Kidney capillary endothelial cell (primary cell): ENCODE data around the gene NAT8L.

Source experiments
- DNase-seq: peaks from one replicate; pipeline ENCODE4 v3.0.0-alpha.2; 2018; ENCODE audit warnings: low spot score

Gene NAT8L

DNA sequence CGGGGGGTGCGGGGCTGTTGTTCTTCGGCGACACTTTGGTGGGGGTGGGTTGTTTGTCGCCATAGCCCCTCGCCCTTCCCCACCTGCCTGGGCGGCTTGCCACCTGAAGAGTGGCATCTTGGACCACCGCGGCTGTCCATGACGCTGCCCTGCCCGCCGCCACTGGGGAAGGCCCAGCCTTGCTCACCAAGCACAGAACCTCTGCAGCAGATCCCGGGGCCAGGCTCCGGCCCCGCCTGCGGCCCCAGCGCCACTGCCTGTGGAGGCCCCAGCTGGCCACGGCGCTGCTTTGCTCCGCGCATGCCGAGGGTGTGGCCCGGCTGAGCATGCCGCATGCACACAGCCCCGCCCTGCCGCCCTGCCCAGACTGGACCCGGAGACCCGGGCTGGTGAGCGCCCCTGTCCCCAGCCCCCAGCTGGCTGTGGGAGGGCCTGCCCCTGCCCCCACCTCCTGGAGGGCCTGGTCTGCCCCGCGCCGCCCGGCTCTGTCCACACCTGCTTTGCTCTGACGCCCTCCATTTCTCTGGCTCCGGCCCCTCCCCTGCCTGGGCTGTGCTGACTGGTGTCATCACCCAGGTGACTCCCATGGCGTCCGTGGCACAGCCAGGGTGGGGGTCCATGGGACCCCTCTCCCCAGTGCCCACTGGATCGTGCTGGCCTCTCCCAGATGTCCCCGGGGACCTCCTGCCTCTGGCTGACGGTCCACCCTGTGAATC is 5.3 kb downstream of the NAT8L start:
- no peak for DNase-seq

DNA sequence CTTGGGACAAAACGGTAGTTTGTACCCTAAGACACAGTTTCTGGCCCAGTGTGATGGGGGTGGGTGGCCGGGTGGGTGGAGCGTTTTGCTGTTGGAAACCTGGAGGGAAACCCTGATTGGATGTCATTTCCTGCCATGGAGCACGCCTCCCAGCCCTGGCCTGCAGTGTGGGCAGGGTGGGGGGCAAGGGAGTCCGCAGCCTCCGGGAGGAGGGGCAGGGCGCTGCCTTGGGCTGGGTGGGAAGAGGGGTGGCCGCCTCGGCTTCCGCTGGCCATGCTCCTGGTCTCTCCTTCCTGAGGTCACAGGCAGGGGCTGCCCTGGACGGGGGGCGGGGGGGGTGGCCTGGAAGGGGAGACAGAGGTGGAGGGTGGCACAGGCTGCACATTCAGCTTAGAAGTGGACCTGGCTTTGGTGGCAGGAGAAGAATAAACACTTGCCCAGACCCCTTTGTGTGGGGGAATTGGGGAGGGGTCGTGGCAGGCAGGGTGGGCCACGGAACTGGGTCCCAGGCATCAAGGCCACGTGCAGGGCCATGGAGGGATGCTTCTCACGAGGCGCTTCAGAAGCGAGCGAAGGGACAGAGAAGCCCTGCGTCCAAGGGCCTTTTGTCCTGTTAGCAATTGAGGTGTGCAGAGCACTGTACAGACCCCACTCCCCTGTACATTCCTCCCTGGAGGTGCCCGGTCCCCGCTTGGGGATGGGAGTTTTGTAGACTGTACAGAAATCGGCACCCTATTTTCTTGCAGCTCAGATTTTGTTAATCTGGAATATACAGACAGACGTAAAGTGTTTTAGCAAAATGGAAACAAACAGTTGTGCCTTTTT is 6.2 kb downstream of the NAT8L start:
- no peak for DNase-seq

DNA sequence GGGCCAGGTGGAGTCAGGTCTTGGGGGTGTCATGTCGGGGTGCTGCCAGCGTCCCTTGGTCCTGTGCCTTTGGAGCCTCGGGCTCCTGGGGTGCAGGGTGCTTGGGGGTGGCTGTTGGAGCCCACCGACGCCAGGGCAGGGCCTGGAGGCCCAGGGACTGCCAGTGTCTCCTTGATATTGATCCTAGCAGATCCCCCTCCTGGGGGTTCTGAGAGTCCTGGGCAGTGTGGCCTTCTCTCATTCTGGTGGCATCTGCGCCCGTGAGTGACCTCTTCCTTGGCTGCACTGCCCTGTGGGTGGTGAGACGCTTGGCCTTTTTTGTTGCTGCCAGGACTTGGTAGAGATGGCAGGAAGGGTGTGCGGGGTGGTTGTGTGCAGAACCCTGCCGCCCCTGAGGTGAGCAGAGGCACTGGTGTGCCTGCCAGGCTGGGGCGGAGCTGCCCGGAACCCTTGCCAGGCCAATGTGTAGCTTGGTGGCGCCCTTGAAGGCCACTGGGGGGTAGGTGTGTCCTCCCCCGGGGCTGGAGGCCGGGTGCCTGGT is 7.0 kb downstream of the NAT8L start:
- DNase-seq: no peak

DNA sequence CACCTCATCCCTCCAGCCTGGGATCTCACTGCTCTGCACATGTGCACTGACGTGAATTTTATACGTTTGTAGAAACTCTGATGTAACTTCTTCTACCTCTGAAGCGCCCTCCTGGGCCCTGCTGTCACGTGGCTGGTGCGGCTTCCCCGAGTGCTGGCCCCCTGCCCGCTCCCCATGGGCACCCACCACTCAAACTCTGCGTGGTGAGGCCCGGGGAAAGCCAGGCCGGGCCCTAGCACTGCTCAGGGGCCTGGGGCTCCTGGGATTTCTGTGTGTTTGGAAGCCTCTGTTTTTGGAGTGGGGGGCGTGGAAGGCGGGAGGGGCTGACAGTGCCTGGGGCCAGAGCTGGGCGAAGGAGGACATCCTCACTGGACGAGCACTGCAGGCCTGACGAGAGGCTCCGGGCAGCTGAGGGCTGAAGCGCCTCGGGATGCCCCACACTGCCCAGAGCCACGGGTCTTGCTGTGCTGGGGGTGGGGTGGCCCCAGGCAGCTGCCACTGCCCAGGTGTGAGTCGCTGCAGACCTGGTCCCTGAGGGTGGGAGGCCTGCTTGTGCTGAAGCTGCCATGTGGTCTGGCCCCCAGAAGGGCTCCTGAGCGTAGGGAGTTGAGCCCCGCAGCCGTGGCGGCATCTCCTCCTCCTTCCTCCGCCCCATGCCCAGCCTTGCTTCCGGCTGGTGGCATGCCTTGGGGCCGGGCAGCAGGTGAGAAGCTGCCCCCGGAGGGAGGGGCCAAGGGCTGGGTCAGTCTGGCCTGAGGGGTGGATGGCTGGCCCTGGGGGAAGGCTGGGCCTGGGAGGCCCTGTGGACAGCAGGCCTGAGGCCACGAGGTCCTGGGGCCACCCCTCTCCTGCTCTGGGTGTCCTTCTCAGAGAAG is 7.7 kb downstream of the NAT8L start:
- DNase-seq: no peak

DNA sequence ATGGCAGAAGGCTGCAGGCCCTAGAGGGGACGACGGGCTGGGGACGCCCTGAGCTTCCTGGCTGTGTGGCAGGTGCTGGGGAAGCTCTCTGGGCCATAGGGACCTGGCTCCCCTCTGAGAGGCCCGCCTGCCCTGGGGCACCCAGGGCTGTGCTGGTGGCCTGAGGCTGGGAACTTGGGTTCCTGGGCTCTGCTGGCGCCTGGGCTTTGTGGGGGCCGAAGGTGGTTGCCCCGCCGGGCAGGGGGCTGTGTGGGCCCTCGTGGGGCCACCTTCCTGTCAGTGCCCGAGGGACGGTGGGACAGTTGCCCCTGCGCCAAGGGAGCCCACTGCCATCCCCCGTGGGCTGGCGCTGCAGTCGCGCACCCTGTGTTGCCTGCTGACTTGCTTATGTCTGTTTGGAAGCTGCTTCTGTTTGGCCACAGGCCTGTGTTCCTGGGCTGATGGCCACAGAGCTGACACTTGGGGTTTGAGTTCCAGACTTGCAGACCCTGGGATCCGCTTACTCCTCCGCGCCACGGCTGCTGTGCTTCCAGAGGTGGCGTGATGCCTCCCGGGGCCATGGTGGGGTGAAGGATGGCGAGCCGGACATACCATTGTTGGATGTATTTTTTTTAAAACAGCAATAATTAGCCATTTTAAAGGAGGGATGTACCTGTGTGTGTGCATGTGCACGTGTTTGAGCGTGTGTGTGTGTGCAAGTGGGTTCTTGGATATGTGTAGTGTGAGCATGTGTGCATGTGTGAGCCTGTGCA is 8.5 kb downstream of the NAT8L start:
- no peak for DNase-seq

DNA sequence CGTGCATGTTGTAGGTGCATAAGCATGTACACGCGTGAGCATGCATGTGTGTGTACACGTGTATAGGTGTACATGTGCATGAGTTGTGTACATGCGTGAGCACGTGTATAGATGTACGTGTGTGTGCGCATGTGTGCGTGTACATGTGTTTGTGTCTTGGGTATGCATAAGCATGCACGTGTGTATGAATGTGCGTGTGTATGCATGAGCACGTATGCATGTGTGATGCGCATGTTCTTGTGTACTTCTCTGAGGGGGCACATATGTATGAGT is 9.0 kb downstream of the NAT8L start:
- no peak for DNase-seq

DNA sequence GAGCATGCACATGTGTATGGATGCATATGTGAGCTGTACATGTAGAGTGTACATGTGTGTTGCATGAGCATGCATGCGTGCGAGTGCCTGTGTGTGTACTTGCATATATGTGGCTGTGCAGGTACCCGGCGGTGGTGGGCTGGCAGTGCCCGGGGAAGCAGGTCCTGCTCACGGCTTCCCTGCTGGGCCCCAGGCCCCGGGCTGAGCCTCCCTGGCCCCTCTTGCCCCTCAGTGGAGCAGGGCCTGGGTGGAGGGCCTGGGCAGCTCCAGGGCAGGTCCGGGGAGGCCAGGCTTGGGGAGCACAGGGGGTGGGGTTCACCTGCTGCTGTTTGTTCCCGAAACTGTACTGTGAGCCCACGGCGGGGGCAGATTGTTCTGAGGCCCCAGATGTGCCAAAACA is 9.4 kb downstream of the NAT8L start:
- no peak for DNase-seq

DNA sequence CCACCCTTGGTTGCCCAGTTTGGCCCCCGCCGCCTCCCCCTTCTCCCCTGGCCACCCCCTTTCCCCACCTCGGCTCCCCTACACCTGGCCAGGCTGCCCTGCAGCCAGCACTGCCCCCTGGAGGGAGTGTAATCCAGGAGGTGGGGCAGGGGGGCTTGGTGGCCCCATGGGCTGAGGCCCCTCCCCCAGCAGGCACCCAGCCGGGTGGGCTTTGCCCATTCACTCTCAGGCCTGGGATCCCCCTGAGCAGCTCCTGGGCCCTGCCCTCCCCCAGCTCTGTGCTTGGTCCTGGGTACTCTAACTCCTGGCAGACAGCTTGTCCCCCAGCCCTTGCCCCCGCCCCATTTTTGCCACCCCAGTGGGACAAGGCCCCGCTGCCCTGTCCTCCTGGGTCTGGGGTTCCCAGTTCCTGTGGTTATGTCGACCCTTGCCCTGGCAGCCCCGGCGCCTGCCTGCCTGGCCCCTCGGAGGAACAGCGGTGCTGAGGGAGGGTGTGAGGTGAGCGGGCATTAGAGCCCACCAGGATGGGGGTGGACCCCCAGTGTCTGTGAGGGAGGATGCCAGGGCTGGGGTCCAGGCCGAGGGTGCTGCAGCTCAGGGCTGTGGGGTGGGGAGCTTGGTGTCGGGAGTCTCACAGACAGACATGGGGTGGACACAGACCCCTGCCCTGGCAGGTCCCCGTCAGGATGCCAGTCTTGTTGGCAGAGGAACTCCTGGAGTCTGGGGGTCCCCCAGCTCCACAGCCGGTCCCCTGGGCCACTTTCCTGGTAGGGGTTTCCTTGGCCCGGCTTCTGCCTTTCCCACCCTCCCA is 10.2 kb downstream of the NAT8L start:
- no peak for DNase-seq

DNA sequence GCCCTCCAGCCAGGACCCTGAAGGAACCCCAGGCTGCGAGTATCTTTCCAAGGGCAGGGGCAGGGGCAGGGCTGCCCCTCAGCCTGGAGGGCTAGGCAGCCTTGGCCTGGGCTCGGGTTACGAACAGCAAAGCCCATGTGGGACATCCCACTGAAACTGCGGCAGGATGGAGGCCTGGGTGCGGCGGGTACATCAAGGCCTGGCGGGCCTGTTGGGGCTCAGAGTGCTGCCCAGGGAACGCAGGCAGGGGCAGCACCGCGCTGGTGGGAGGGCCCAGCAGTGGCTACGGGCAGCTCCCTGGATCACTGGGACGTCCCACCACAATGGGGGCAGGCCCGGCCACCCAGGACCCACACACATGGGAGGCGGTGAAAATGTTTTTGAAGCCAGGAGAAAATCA is 10.9 kb downstream of the NAT8L start:
- DNase-seq: no peak

DNA sequence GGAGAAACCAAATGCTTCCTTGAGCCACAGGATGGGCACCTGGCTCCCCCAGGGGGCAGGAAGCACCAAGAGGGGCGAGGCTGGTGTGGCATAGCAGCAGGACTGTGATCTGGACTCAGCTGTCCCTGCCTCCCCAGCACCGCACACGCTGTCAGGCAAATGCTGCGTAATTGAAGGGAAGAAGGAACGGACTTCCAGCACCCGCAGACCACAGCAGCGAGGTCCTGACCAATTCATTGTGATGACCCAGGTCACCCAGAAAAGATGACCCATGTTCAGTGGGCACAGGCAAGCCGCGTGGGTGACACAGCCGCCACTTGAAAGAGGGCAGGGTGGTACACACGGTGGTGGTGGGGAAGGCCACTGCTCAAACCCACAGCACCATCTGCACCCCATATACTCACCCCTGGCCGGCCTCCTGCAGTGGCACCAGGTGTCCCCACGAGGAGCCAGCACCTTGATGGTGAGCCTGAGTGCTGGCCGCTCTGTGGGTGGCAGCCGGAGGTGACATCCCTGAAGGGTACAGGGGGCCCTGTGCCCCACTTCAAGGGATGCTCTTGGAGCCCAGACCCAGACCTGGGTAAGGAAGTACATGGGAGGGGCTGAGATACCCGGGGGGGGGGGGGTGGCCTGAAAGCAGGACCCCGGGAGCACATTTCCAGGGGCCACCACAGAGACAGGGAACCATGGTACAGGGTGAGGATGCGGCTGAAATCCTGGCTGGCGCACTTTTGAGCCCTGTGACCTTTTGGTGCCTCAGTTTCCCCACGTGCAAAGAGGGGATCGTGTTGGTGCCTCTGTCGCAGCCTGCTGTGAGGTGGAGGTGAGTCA is 11.5 kb downstream of the NAT8L start:
- DNase-seq: no peak

DNA sequence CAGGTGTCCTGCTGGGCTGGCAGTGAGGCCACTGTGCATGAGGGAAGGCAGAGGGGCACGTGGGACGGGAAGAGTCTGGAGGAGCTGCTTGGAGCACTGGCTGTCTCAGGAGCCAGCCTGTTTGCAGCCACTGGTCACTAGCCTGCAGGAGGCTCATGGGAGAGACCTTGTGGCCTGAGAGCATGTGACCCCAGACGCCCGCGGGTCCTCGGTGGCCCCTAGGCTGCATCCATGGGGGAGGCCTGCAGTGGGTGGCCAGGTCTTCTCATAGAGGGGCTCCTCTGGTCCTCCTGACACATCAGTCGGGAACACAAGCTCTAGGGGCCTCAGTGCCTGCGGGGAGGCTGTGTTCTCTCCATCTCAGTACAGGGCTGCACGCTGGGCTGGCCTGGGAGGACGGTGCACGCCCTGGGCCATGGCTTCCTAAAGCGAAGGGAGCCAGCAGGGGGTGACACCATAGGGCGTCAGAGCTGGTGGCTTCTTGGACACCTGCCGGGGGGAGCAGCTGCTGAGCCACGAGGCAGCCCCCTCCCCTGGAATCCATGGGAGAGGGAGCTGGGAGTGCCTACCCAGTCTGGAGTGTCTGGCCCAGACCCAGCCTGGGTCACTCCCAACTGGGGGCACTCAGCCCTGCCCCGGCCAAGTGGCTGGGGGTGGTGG is 12.3 kb downstream of the NAT8L start:
- no peak for DNase-seq

DNA sequence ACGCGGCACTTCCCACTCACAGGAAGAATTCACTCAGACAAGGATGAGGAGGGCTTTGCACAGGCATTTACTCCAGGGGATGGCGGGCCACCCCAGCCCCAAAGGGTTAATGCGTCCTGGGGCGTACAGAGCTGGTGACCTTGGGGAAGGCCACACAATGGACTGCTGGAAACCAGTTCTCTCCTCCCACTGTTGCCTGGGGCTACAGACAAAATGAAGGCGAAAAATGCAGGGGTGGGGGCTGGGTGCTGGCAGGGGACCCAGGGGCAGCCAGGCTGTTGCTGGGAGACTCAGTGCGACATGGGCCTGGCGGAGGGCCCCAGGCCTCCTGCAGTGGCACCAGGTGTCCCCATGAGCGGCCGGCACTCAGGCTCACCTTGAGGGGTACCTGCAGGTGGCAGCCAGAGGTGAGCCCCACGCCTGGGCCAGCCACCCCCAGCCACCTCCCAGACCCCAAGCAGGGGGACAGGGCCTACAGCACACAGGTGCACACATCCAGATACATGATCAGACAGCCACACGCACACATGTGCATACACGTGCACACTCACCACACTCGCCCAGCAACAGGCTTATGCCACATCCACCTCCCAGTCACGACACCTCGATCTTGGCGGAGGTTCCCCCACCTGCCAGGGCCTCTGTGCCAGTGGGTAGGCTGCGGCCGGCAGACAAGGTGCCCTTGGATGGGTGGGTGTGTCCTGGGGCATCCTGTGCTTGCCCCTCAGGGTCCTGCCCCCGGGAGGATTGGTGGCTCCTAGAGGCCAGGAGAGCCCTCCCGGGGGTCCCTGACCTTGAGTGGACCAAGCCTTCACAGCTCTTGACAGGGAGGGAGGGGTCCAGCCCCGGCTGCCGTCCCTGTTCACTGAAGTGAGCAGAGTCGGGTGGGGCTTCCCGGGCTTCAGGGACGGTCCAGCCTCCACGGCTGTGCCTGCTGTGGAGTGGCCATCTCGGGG is 13.1 kb downstream of the NAT8L start:
- no peak for DNase-seq

DNA sequence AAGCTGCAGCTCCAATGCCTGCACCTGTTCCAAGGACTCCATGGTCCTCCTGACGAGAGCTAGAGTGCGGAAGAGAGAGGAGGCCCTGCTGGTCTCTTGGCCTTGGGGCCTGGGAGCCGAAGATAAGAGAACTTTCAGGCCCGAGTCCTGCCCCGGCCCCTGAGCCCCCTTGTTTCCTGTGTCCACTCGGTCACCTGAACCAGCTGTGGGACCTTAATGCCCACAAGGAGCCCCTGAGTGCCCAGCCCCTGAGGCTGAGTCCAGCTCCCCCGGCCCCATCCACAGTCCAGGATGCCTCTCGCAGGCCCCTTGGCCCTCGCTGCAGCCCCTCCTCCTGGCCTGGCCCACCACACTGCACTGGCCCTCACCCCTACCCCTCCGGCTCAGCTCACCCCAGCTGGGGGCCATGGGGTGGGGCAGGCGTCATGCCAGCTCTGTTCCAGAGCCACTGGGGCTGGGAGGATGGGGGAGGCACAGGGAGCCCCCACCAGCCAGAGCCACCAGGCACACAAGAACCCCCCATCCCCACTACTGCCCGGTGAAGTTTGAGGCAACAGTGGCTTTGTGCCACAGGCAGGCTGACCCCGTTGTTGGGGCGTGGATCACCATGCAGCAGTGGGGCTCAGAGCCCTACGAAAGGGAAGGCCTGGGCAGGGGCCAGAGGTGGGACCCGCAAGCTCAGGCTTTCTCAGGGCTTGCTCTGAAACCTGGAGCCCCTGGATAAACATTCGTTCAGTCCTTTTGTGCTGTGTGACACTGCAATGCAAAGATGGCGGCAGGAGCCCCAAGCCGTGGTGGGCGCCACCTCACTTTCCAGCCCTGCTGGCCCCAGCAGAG is 14.1 kb downstream of the NAT8L start:
- no peak for DNase-seq

DNA sequence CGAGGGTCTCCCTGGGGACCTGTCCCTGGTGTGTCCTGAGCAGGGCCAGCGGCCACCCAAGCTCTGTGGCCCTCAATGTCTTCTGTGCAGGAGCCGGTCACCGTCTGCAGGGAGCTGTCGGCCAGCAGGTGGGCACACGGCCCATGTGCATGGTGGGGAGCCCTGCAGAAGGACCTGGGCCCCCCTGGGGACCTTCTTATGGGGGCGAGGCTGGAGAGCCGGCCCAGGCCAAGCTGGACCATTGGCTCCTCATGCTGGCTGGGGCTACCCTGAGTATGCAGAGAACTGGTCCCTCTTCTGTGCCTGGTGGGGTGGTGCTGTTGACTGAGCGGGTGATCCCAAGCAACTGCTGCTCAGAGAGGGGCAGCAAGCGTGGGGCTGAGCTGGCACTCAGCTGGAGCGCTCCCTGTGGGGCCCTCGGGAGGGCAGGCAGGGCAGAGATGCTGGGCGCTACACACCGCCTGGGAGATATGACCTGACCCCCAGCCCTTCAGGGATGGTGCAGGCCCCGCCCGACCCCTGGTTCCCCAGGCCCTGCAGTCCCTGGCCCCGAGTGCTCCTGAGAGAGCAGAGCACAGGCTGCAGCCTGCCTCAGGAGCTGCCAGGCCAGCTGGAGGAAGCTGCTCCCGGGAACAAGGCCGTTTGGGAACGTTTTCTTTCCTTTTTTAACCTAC is 14.8 kb downstream of the NAT8L start:
- DNase-seq: no peak

DNA sequence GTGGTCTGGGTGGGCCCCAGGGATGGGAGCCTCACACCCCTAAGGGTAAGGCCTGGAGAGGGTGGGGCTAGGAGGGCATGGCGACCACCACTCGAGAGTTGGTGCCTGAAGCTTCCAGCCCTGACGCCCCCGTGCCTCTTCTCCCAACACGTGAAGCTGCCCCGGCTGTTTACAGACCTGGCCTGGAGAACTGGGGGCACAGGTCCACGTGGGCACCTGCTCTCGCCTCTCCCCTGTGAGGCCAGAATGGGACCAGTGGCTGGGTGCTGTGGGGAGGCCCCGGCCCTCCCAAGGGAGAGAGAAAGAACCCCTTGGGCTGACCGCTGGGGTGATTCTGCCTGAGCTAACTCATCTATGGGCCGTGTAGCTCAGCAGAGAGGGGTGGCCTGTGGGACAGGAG is 15.5 kb downstream of the NAT8L start:
- DNase-seq: no peak

DNA sequence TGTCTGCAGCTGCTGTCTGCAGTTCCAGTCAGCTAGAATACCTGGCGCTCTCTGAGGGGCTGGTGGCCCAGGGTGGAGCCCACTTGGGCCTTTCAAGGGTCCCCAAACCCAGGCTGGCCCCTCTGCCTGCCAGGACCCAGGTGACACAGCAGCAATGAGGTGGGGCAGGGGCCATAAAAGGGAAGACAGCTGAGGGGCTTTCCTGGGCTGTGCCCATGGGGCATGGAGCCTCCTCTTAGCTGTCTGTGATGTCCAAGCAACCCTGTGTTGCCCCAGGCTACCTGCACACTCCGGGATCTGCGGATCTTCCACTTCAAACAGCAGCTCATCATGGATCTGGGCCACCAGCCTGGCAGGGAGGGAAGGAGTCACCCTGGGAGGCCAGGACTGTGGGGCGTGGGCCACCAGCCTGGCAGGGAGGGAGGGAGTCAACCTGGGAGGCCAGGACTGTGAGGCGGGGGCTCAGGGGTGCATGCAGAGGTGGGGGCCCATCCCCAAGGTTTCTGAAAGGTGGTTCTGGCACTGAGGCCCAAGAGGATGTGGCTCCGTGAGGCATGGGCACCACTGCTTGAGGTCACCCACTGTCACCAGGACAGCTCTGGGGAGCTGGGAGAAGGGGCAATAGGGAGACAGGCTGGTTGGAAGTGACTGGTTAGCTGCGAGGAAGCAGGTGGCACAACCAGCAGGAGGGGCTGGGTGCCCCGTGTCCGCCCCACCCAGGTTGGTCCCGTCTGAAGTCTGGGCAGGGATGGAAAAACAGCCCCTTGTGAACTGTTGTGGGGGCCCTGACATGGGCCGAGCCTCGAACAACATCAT is 16.3 kb downstream of the NAT8L start:
- no peak for DNase-seq
